LNCaP clone FGC (cell line): Measurements from ENCODE around the gene SLC2A11.

Experiments used
- DNase-seq: peaks from one replicate; pipeline ENCODE4 v3.0.0-alpha.2; 2011; ENCODE audit warnings: low read depth
- H3K4me3 ChIP-seq: 2 replicates; pipeline ENCODE4 v1.5.1; 2011; ENCODE audit warnings: mild to moderate bottlenecking, low read depth, low read length, control low read depth
- CTCF ChIP-seq: IDR thresholded peaks from 2 replicates; pipeline ENCODE4 v1.5.1; 2012; ENCODE audit warnings: mild to moderate bottlenecking; ENCODE audit not compliant: control insufficient read depth, insufficient read depth; ENCODE audit errors: extremely low read depth

The SLC2A11 gene

DNA sequence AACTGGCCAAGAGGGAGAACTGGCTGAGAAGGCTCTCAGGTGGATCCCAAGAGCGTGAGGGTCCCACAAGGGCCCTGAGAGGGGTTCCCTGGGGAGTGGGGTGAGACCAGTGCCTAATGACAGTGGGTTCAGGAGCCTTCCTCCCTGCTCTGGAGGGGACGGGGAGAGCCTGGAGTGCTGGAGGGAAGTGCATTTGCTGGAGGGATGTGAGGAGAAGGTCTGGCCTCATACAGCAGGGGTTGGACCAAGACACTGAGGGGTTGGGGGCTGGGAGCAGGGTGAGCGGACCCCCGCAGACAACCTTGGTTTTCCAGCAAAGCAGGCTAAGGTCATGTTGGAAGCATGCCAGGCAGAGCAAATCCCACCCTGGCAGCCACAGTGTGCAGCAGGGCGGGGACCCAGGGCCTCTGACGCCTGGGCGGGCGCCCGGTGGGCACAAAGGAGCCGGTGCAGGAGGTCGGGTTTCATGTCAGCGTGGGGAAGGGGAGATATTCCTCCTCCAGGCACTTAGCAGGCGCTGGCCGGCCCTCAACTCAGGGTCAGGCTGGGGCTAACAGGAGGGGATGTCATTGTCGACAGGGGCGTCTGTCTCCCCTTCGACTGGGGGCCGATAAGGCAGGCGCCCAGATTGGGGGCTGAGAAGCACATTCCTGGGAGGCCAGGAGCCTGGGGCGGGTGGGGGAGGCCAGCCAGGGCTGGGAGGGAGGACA is 15.8 kb upstream of the SLC2A11 start:
- no peak for DNase-seq
- TF ChIP-seq CTCF = no peak
- H3K4me3 ChIP-seq = no peak overlapping the region

DNA sequence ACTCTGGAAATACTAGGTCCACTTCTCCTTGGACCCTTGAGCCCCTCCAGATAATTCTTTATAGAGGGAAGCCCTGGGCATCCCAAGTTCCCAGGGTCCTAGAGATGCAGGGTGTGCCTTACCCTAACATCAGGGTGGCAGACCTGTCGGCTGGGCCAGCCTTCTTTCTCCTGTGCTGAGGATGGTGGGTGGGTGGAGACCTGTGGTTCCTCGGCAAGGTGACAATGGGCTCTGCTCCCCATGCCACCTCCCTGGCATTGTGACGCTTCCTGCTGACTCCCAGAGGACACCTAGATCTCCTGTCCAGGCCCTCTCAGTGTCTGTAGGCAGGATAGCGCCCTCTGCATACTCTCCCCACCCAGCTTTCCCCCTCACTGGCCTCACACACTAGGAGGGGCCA is 15.1 kb upstream of the SLC2A11 start:
- no peak overlapping the region for H3K4me3 ChIP-seq
- no peak for DNase-seq
- TF ChIP-seq CTCF = no peak

DNA sequence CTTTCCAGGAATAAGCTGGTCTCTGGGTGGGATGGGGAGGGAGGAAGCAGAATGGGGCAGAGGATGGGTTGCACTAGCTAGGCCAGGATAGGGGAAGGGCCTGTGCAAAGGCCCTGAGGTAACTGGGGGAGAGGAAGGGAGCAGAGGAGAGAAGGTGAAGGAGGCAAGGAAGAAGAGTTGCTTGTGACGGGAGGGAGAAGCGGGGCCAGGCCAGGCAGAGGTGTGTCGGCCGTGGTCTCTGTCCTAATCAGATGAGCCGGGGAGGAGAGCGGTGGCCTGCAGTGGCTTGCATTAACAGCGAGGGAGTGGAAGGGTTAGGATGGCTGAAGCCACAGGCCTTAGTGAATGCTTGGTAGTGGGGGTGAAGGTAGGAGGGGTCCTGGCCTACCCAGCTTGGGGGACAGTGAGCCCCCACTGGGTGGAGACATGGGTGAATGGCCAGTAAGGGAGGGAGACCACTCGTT is 12.9 kb upstream of the SLC2A11 start:
- no peak for TF ChIP-seq CTCF
- no peak for DNase-seq
- H3K4me3 ChIP-seq = no peak overlapping the region

- no peak for TF ChIP-seq CTCF
- no peak for DNase-seq
- H3K4me3 ChIP-seq = no peak overlapping the region
Measured at GRCh38 chr22:23845265-23846080, 12.2 kb upstream of the SLC2A11 start.

DNA sequence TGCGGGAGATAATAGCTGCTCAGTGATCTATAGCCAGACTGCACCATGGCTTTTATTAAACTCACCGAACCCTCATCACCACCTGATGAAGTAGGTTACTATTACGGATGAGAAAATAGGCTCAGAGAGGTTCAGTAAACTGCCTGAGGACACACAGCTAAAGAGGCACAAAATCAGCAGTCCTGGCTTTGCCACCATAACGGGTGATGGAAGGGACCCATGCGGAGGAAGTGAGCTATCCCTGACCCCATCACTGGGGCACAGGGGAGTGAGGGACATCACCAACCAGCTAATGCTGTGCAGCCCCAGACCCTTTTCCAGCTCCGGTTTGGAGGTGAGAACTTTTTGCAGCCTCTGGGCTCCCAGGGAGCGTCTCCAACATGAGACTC is 11.6 kb upstream of the SLC2A11 start:
- H3K4me3 ChIP-seq = no peak overlapping the region
- no peak for DNase-seq
- TF ChIP-seq CTCF = no peak

GRCh38 chr22:23847310-23847920 is 10.3 kb upstream of the SLC2A11 start:
- H3K4me3 ChIP-seq = no peak overlapping the region
- no peak for TF ChIP-seq CTCF
- DNase-seq = no peak
